Prostate gland (tissue), 2 donors: ENCODE data around the gene FOXO1. TPM values are rescaled to one million over a fixed set of nuclear protein-coding genes. Genes with fewer than 3 reads are reported as not detected.

Source experiments
- DNase-seq: peaks from one replicate; pipeline ENCODE4 v3.0.0-alpha.2; 2019; ENCODE audit warnings: low spot score
- H3K27ac ChIP-seq, 2 donors: fragments of 200-600 bp; sonication (generic); 2 replicates each; pipeline ENCODE4 v1.5.1; 2017 to 2019
- H3K27me3 ChIP-seq: fragments of 200-600 bp; sonication (generic); replicated peaks from 2 replicates; pipeline ENCODE4 v1.5.1; 2019; ENCODE audit not compliant: insufficient read depth
- H3K36me3 ChIP-seq, 2 donors: fragments of 200-600 bp; sonication (generic); 1 replicate in 1 of 2; 2 replicates in 1 of 2; pipeline versions ENCODE4 v1.5.1 to v1.8.1; 2017 to 2019
- H3K4me1 ChIP-seq: fragments of 200-600 bp; sonication (generic); replicated peaks from 2 replicates; pipeline ENCODE4 v1.5.1; 2019
- H3K4me3 ChIP-seq, 2 donors: fragments of 200-600 bp; sonication (generic); 2 replicates each; pipeline ENCODE4 v1.5.1; 2017 to 2019
- H3K9me3 ChIP-seq: fragments of 200-600 bp; sonication (generic); 2 replicates; pipeline ENCODE4 v1.5.1; 2017
- CTCF ChIP-seq, 4 experiments: fragments of 200-600 bp in 2 of 4; fragments of 450-650 bp in 2 of 4; sonication (generic) in 2 of 4; IDR thresholded peaks; 1 replicate in 3 of 4; 2 replicates in 1 of 4; pipeline ENCODE4 v1.5.1; 2016 to 2019; ENCODE audit warnings: antibody characterized with exemption in 4 of 4, mild to moderate bottlenecking in 2 of 4, moderate library complexity in 2 of 4
- POLR2A ChIP-seq: fragments of 450-650 bp; IDR thresholded peaks from one replicate; pipeline ENCODE4 v1.6.1; 2016; ENCODE audit warnings: antibody characterized with exemption, mild to moderate bottlenecking
- POLR2AphosphoS5 ChIP-seq: sonication (generic); formaldehyde crosslinking; IDR thresholded peaks from one replicate; pipeline ENCODE4 v1.6.1; 2017; ENCODE audit warnings: antibody characterized with exemption
- WGBS: methylation state at CpG from one replicate; pipeline ENCODE4 v1.1.5; 2018; 5-methylcytosine and 5-hydroxymethylcytosine counted together
- intact Hi-C: fragments of 100-400 bp; cut with DNase I; formaldehyde crosslinking; loops from one replicate; pipeline ENCODE4 v1.14.2; 2022
- total RNA-seq, 2 donors: library from RNA; depleted of rRNA; stranded (reverse); fragments of >200 nt; gene quantifications; one replicate each; pipeline ENCODE4 v1.1.0, GENCODE V29; 2016

Gene FOXO1
- total RNA-seq, 2 donors from 2014 or later, result 23.5 to 46.1 TPM

- H3K4me1 ChIP-seq, result no peaks in the 10 kb centered on the region
- WGBS, result 93% methylated on average over 3 of the region's 3 CpGs
- intact Hi-C loops, result loop anchor here (5.0 kb wide), 1 partner anchor 33 kb away; no protein-coding TSS in a partner anchor
These were observed 47.0 kb downstream of the FOXO1 start for GRCh38 chr13:40619479-40619814.

GRCh38 chr13:40618581-40619478 is 47.6 kb downstream of the FOXO1 start:
- Histone ChIP-seq H3K4me1 (peaks cover 4% of the 10 kb centered on the region), H3K4me3 (no peak overlapping the region), H3K27ac (no peak overlapping the region), H3K27me3 (no peaks in the 10 kb centered on the region), H3K9me3 (no peaks in the 10 kb centered on the region), H3K36me3 (no peaks in the 10 kb centered on the region)
- no peak for TF ChIP-seq POLR2A
- no peak for TF ChIP-seq POLR2AphosphoS5
- TF ChIP-seq CTCF (IDR thresholded peaks at IDR 0.05), result no peak
- intact Hi-C loops, result loop anchor here (5.0 kb wide), 1 partner anchor 33 kb away; no protein-coding TSS in a partner anchor
- 92% methylated on average over 15 of the region's 15 CpGs for WGBS
- DNase-seq, result no peak

More at GRCh38 chr13:40619479-40619814, 47.0 kb downstream of the FOXO1 start:
- H3K27ac ChIP-seq, result no peak overlapping the region
- H3K27me3 ChIP-seq, result no peaks in the 10 kb centered on the region
- DNase-seq, result no peak
- no peak overlapping the region for H3K4me3 ChIP-seq
- TF ChIP-seq POLR2A, result no peak
- TF ChIP-seq POLR2AphosphoS5, result no peak
- TF ChIP-seq CTCF (IDR thresholded peaks at IDR 0.05), result no peak
- no peaks in the 10 kb centered on the region for H3K36me3 ChIP-seq
- no peaks in the 10 kb centered on the region for H3K9me3 ChIP-seq

GRCh38 chr13:40617801-40618356 is 48.6 kb downstream of the FOXO1 start:
- Histone ChIP-seq H3K4me3 (no peak overlapping the region), H3K27me3 (no peaks in the 10 kb centered on the region), H3K36me3 (no peaks in the 10 kb centered on the region), H3K27ac (no peak overlapping the region), H3K9me3 (no peaks in the 10 kb centered on the region), H3K4me1 (peaks cover 7% of the 10 kb centered on the region)
- intact Hi-C loops, result loop anchor here (5.0 kb wide), 1 partner anchor 34 kb away; no protein-coding TSS in a partner anchor
- no peak for DNase-seq
- 90% methylated on average over 8 of the region's 8 CpGs for WGBS
- TF ChIP-seq POLR2A (no peak), CTCF (IDR thresholded peaks at IDR 0.05) (no peak), POLR2AphosphoS5 (no peak)

GRCh38 chr13:40615619-40616018 is 50.8 kb downstream of the FOXO1 start:
- H3K27me3 ChIP-seq, result no peaks in the 10 kb centered on the region
- no peak overlapping the region for H3K27ac ChIP-seq
- no peak for TF ChIP-seq CTCF (IDR thresholded peaks at IDR 0.05)
- TF ChIP-seq POLR2A, result no peak
- no peak for TF ChIP-seq POLR2AphosphoS5
- WGBS, result 63% methylated on average over 7 of the region's 7 CpGs
- peaks cover 7% of the 10 kb centered on the region for H3K4me1 ChIP-seq
- H3K36me3 ChIP-seq, result no peaks in the 10 kb centered on the region
- intact Hi-C loops, result loop anchor here (5.0 kb wide), 1 partner anchor 37 kb away; no protein-coding TSS in a partner anchor
- no peak for DNase-seq
- no peaks in the 10 kb centered on the region for H3K9me3 ChIP-seq
- H3K4me3 ChIP-seq, result no peak overlapping the region
